Stimulated activated CD8-positive, alpha-beta memory T cell treated with anti-CD3 and anti-CD28 coated beads, Interleukin-7, amount 100 ng/mL, for 24 hours (primary cell): ENCODE results near the gene PELI2.

ENCODE experiments used
- DNase-seq: peaks from one replicate; pipeline ENCODE4 v3.0.0-alpha.2; 2020; ENCODE audit warnings: low read depth

Gene PELI2

DNA sequence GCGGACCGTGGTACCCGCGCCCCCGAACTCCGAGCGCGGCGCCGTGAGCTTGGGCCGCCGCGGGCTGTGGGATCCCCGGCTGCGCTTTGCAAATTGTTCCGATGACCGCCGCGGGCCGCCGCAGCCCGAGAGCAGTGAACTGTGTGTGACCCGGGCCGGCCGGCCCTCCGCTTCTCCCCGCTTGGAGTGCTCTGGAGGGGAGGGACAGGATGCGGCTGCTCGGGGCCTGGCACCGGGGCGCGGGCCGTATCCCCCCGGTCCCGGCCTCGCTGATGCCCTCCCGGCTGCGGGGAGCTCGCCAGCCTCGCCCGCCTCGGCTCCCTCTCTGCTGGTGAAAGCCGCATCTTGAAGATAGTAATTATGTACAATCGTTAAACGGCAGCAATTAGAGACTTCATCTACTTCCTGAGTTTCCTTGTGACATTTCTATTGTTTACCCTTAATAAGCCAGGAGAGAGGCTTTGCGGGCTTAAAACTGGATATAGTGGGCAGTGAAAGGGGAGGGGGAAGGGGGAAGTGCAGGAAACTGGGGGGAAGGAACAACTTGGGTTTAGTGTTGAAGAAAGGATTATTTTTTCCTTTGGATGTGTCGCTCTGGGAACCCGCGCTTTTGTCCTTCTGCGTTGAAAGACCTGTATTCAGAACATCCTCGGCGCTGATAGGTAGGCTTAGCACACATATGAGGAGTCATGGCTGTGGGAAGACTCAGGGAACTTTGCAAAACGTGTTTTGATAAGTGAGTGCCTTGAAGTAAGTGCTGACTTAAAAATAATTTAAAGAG is 1.2 kb downstream of the PELI2 start:
- DNase-seq, result no peak

DNA sequence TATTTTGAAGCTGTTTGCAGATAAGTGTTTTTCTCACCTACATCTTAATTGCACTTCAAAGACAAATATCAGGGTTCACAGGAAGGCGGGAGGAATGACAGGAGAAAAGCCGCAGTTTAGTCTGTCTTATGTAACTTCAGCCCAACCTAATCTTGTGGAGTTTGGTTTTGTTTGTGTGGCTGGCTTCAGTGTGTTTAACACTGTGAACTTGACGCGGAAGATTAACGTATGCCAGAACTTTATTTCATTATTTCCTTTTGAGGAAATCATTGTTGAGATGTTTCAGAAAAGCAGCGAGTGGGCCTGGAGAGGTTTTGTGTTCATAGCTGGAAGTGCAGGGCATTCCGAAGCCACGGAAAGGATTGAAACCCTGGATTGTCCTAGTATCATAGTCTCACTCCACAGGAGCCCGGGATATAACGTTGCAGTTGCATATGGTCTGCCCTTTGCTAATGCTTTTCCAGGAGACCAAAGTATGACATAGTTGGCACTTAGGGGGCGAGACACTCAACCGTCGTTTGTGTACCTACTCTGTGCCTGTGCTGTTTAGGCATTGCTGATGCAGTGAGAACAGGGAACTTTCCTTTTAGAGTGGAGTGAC is 2.0 kb downstream of the PELI2 start:
- DNase-seq, result no peak

DNA sequence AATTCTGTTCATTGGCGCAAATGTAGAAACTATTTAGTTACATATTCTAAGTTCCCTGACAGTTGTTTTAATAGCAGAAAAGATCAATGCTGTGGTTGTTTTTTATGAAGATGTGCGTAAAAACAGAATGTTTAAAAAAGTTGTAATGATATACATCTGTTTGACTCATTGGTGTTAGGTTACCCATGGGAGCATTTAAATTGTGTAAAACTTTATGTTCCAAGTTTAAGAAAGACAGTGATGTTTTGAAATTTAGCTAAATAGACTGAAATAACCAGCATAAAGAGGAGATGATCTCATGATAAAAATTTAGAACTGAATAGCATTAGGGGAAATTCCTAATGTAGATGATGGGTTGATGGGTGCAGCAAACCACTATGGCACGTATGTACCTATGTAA is 3.6 kb downstream of the PELI2 start:
- DNase-seq, result no peak

DNA sequence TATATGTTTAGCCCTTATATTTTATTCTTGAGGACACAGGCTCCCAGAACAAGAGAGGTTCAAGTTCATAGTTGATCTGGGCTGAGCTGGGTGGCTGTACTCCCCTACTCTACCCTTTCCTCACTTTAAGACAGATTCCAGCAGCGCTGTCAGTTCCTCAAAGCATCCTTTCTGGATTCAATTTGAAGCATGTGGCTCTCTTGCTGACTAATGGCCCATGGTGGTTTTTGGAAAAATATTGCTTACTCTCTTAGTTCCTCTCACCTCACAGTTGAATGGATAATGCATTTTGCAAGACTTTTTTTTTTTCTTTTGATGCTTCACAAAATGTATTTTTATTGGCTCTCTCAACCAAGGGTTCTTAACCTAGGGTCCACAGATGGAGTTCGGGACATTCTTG is 4.1 kb downstream of the PELI2 start:
- DNase-seq, result no peak

DNA sequence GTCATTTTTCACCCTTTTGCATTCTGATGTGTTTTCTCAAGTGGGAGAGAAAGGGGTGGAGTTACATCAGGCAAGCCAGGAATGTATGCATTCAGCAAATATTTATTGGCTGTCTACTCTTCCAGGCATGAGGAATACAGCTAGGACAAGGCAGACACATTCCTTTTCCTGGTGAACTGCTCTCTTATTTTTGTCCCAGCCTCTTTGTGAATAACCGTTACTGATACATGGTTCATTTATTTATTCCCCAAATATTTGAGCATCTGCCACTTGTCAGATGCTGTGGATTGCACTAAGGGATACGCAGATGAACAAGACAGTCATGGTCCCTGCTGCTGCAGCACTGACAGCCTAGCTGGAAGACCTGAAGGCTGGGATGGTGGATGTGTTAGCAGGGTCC is 6.1 kb downstream of the PELI2 start:
- DNase-seq, result no peak

DNA sequence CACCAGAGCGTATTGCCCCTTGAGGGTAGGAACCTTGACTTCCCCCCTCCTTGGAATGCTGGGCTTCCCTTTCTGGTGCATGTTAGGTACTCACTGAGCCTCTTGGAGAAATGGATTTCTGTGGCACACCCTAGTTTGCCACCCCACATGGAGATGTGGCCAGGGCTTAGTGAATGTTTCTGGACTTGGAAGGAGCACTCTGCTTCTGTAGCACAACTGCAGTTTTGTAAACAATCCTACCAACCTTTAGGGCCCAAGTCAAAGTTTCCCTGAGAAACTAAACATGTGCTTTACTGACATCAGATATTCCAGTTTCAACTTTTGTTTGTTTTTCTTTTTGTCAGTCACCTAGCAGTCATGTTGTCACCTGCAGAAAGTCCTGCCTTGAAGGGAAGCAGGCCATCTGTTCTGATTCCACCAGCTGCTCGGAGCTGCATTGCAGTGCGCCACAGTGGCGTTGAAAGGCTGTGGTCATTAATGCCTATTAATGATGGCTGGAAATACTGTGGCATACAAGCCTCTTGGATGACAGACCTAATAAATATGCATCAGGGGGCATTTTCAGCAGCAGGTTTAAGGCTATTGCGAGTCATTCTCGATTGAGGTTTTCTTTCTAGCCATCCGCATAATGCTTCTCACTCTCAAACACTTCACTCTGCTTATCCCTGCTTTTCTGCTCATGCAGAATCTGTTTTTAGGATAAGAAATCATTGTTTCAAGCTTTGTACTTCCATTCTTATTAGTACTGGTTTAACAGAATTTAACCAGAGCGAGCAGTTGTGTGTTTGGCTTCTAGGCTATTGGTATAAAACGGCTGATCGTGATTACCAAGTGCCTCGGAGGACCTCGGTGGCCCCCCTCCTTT is 7.8 kb downstream of the PELI2 start:
- no peak for DNase-seq

DNA sequence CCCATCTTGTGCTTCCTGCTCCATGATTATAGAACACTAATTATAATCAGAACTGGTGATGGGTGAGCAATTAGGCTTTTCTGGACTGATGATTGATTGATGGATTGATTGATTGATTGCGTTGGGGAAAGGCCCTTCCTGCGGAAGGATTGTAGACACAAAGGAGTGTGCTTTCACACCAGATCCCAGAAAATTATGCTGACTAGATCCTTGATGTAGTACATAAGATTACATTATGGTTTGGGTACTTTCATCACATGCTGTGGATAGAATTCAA is 8.4 kb downstream of the PELI2 start:
- DNase-seq, result no peak

DNA sequence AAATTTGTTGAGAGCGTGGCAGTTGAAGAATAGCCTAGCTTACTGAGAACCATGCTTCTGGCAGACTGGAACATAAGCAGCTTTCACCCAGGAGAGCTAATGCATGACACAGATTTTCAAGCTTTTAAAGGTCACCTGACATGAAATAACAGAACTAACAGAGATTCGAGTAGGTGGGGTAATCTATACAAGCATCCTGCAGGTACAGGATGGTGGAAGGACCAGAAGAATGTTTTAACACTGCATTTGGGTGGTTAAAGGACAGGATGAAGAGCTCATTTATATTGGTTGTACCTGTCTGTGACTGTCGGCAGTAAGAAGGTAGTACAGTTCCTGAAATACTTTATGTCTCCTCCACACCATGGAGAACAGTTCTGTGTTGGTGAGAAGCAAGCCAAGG is 8.9 kb downstream of the PELI2 start:
- DNase-seq, result no peak

DNA sequence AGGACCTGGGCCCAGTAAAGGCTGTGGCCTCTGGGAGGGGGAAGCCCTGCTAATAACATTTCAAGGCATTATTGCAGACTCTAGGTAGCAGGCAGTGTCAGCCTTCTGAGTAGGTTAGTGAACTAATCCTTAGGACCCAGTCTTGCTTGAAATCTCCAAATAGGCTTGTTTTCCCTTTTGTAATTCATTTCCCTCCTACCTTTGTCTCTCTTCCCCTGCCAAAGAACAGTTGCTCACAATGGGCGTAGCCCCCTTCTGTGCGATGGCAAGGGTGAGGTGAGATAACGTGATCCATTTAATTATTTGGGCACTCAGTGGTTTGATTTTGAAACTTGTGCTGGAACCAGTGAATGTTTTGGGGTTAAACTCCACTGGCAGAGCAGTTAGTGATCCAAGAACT is 10.9 kb downstream of the PELI2 start:
- DNase-seq, result no peak

DNA sequence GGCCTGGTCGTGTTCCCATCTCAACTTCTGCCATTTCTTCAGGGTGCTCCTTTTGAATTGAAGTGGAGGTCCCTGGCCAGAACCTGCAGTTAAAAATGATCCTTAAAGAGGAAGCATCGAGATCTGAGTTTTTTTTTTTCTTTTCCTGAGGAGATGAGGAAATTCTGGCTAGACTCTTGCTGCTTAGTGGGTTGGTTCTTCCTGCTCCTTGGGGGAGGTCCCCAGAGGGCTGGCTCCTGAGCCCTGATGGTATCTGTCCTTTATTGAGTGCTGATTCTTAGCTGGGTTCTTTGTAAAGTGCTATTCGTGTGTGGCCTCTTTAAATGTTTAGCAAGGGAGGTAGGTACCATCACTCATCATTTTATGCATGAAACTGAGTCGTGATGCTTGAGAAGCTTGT is 11.7 kb downstream of the PELI2 start:
- no peak for DNase-seq

DNA sequence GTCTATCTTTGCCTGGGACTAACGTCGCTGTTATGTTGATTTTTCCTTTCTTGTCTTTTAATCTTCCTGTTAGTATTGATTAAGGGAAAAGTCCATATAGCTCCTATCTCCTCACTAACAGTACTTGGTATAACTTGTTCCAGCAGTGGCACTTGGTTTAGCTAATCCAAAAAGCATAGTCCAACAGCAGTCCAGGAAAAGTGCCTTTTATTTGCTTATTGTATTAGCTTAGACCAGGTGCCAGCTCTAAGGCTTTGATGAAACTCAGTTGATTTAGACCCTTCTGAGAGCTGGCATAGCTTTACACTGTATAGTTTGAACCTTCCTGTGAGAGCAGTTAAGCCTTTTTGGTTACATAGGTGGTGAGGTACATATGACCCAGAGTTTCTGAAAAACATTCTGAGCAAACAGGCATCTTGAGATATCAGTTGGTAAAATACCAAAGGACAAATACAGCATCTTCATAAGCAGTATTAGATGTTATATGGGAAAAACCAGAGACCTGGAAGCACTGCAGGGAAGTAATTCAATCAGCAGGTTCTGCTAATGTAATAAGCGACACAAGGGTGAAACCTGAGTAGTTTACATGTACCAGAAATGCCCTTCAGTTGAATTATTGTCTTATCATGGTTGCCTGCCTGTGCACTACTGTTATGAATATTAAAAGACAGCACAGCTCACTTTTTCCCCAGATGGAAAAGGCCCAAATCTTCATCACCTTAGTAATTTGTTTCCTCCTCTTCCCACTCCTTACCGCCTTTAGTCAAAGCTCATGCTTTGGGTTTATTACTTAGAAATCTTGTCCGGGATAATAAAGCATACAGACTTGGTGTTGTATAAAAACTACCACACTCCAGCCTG is 13.0 kb downstream of the PELI2 start:
- no peak for DNase-seq

DNA sequence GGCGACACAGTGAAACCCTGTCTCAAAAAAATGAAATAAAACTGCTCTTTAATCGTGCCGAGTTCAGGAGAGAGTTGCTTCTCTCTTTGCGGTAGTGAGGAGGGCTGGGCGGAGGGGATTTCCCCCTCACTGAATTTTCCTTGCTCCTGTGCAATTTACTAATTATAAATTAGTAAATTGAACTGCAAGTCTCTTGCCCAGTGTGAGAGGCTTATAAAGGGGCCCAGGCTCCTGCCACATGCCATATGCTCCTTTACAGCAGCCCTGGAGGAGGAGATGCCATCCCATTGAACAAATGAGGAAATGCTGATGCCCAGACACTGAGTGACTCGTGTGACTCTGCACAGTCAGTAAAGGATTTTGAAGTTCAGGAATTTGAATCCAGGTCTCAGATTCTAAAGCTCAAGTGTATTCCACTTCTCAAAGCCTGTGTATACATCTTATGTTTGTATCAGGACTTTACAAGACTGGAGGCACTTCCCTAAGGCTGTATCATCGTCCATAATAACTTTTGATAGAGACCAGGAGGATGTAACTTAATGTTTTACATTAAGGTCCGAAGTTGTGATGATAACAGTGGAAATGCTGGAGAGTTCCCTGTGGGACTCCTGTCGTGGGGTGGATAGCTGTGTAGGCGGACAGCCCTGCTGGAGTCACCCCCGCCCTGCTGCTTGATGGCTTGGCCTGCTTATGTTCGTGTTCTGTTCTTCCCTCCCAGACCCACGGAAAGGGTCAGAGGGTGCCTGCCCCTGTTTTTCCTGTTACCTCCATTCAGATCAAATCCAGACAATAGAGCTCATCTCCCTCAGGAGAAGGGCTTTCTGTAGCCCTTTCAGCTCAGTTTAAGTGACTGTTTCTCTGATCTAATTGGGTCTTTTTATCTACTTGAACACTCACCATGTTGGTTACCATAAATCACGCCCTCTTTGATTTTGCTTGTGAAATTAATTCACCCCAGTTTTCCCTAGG is 13.9 kb downstream of the PELI2 start:
- DNase-seq, result no peak

DNA sequence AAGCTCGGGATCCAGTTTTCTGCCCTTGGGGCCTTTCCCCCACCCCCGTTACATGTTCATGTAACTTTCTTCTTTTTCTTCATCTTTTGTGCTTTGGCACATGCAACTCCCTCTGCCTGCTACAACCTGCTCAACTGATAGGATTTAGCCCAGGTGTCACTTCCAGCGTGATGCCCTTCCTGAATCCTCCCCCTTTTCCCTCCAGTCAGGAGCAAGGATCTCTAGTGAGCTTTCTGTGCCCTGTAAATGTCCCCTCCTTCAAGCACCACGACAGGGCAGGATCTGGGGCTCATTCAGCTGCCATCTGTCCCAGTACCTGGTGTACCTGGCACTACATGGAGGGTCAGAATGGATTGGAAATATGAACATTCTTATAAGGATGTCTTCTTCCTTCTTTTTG is 15.3 kb downstream of the PELI2 start:
- no peak for DNase-seq

DNA sequence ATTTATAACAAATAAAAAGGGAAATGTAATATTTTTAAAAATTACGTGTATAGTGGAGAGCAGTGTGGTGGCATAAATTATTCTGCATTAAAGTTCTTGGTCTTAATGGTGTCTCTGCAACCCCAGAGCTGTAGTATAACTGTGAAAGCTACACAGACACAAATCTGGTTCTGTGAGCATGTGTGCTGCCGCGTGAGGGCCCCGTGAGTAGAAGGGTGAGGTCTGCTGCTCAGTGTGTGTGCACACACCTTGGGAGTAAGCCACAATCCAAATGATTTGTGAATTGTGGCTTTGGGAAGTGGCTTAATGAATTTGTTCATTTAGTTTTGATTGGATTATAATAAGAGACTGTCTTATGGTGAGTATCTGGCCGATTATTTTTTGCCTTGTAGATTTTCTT is 16.8 kb downstream of the PELI2 start:
- DNase-seq, result no peak

DNA sequence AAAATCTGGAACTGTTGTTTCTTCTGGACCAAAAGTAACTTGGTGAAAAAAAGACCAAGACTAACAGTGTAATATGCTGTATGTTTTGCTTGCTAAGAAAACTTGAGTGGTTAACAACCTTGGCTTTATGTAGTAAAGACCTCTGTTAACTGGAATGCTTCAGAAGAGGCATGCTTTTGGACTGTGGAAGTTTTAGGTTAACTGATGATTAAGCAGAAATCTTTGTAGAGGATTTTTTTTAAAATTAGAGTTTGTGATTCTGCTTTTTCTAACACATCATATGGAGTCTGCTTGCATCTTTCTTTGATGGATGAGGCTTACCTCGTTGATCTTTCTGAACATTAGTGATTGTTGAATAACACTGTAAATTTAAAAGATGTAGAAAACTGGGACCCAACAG is 17.5 kb downstream of the PELI2 start:
- DNase-seq, result no peak

DNA sequence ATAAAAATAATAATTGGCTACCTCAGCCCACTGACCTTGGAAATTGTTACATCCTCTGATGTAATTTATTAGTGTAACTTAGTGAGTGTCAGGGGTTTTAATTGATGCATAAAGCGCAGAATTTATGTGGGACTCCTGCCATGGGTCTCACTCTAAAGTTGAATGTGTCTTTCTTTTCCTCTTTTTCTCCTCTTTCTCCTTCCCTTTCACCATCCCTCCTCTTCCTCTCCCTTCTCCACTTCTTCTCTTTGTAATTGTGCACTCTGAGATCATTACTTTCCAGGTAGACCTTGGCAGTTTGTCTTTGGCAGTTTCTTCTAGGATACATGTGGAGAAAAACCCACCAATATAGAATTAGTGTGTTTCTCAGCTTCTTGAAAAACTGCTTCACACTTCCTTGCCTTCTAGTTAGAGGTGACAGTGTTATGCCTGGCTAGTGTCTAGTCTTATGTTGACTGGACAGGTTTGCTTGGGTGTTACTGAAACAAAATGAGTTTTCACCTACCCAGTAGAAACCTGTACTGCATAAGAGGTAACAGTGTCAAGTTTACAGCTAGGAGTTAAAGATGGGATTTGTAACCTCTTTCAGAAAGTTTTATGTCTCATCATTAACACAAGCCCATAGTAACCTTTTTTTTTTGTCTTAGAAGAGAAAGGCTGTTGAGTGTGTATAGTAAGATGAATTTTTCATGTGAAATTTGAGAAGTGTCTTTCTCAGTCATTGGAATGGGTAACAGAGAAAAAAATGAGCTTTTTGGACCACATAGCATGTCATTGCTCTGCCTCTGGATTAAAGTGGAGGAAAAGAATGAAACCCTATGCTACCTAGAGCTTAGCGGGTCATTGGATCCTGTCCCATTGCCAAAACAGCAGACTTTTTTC is 18.6 kb downstream of the PELI2 start:
- no peak for DNase-seq

DNA sequence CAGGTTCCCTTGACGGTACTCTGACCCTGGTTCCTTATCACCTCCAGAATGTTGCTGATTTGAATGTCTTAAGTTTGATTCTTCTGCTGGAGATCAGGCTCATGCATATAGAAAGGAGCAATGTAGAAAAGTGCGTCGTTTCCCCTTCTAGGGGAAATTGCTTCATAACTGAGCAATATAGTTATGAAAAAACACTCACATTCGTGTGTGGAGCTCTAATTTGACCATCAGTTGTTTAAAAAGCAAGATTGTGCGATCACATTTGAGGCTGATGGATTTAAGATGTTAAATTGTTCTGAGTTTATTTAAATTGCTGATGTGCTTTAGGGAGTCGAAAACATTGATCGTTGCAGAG is 19.2 kb downstream of the PELI2 start:
- no peak for DNase-seq

DNA sequence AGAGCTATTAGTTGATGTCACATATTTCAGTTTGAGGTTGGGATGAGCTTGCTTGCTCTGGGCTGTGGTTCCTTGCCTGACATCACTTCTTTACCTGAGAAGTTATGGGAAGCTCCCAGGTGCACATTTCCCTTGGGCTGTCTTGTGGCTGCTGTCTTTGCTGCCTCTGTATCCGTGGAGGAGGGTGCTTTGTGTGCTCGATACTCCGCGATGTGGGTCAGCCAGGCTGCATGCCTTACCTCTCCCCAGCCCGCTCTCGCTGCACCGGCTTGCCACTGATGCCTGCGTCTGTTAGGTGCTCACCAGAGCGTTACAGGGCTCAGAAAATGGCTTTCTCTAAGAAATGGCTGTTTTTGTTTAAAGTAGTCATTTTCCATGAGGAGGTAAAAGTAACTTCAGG is 19.6 kb downstream of the PELI2 start:
- no peak for DNase-seq

DNA sequence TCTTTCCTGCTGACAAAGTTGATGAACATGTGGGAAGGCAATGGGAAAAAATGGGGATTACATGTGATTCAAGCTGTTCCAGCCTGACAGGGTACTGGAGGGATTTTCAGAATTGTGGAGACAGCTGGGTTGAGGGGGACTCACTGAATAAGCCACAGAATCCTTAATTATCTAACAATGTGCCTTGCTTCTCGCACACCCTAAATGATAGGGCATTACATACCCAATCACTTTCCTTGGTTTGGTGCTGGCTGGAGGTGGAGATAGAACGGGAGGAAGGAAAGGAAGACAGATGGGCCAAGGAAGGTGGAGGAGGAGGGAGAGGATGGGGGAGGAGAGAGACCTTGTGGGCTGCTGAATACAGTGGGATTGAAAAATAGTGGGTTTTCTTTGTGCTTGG is 20.7 kb downstream of the PELI2 start:
- no peak for DNase-seq

DNA sequence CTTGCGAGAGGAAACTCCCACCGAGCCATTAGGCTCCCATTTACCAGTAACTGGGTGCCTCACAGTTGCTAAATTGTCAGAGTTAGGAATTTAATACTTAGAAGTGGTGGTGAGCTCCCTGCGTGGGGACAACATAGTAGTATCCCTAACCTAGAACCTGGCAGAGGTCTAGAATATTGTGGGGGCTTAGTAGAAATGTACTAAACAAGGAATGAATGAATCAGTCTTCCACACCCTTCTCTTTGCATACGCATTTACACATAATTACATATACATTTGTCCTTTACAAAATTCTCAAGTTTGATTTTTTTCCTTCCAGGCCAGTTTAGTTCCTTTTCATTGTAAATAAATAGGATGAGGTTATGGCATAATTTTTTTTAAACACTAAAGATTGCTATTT is 24.1 kb downstream of the PELI2 start:
- DNase-seq, result no peak
